ENCODE measurements around the gene TFDP1. TPM values are rescaled to one million over a fixed set of nuclear protein-coding genes. Genes with fewer than 3 reads are reported as not detected.

The TFDP1 gene
- total RNA-seq, 2 experiments from 2014 or later = 87.9 to 119 TPM

- H3K9me2 ChIP-seq (ENCODE audit: insufficient read depth, low read length) = no peaks in the 10 kb centered on the region
- no peak overlapping the region for H3K27ac ChIP-seq (ENCODE audit: low read depth, low read length, poor library complexity, severe bottlenecking)
- DNase-seq (ENCODE audit: low spot score) = no peak
- no peaks in the 10 kb centered on the region for H3K79me2 ChIP-seq (ENCODE audit: insufficient read depth, low read depth, low read length)
- no peaks in the 10 kb centered on the region for H3K4me1 ChIP-seq (ENCODE audit: insufficient read depth, low read length, poor library complexity, severe bottlenecking)
- TF ChIP-seq CTCF (conservative IDR thresholded peaks at IDR 0.05; ENCODE audit: low read length) = no peak
- TF ChIP-seq EZH2phosphoT487 (IDR thresholded peaks at IDR 0.05; ENCODE audit: borderline replicate concordance, low read depth, low read length) = no peak
- POLR2A ChIA-PET = no interaction called here
- CTCF ChIA-PET (ENCODE audit: unreplicated experiment) = no interaction called here
- no peaks in the 10 kb centered on the region for H4K20me1 ChIP-seq (ENCODE audit: insufficient read depth, low read length)
- H3K4me3 ChIP-seq (ENCODE audit: low read depth, low read length, poor library complexity, severe bottlenecking) = no peak overlapping the region
- no TSS peak for BruUV-seq (replicated peaks)
- no peak overlapping the region for H2AFZ ChIP-seq (ENCODE audit: low read length)
- no peak overlapping the region for H3K4me2 ChIP-seq (ENCODE audit: low read length)
- intact Hi-C loops (cut with micrococcal nuclease; ENCODE audit: unreplicated experiment) = no loop called here
- H3K36me3 ChIP-seq (ENCODE audit: insufficient read depth, low read length) = no peaks in the 10 kb centered on the region
- H3K9me3 ChIP-seq (ENCODE audit: low read length) = no peaks in the 10 kb centered on the region
Measured at GRCh38 chr13:113553511-113554332, 30.8 kb upstream of the TFDP1 start.

GRCh38 chr13:113554333-113554700 lies 30.2 kb upstream of the TFDP1 start:
- ChIA-PET POLR2A (no interaction called here), CTCF (ENCODE audit: unreplicated experiment) (no interaction called here)
- no peak overlapping the region for H3K4me3 ChIP-seq (ENCODE audit: low read depth, low read length, poor library complexity, severe bottlenecking)

More at GRCh38 chr13:113554333-113554700, 30.2 kb upstream of the TFDP1 start:
- H3K9me3 ChIP-seq (ENCODE audit: low read length) = no peaks in the 10 kb centered on the region
- no peaks in the 10 kb centered on the region for H3K36me3 ChIP-seq (ENCODE audit: insufficient read depth, low read length)
- H3K79me2 ChIP-seq (ENCODE audit: insufficient read depth, low read depth, low read length) = no peaks in the 10 kb centered on the region
- no peak overlapping the region for H3K4me2 ChIP-seq (ENCODE audit: low read length)
- no peaks in the 10 kb centered on the region for H3K4me1 ChIP-seq (ENCODE audit: insufficient read depth, low read length, poor library complexity, severe bottlenecking)
- no peak for DNase-seq (ENCODE audit: low spot score)
- H2AFZ ChIP-seq (ENCODE audit: low read length) = no peak overlapping the region
- intact Hi-C loops (cut with micrococcal nuclease; ENCODE audit: unreplicated experiment) = no loop called here
- no peaks in the 10 kb centered on the region for H4K20me1 ChIP-seq (ENCODE audit: insufficient read depth, low read length)
- TF ChIP-seq CTCF (conservative IDR thresholded peaks at IDR 0.05; ENCODE audit: low read length) (no peak), EZH2phosphoT487 (IDR thresholded peaks at IDR 0.05; ENCODE audit: borderline replicate concordance, low read depth, low read length) (no peak)
- H3K9me2 ChIP-seq (ENCODE audit: insufficient read depth, low read length) = no peaks in the 10 kb centered on the region
- H3K27ac ChIP-seq (ENCODE audit: low read depth, low read length, poor library complexity, severe bottlenecking) = no peak overlapping the region
- no TSS peak for BruUV-seq (replicated peaks)
